ENCODE data around the gene ST3GAL5. TPM values are rescaled to one million over a fixed set of nuclear protein-coding genes. Genes with fewer than 3 reads are reported as not detected.

ST3GAL5 gene
- total and polyA plus RNA-seq, 5 donors: 5.4 to 14.0 (median 8.7) TPM

- DNase-seq: no peak
- Histone ChIP-seq H3K4me3 (ENCODE audit: low read length) (no peak overlapping the region), H3K9me3 (ENCODE audit: control insufficient read depth, low read length) (no peaks in the 10 kb centered on the region), H3K27me3 (ENCODE audit: control insufficient read depth, insufficient read depth) (no peaks in the 10 kb centered on the region), H3K27ac (ENCODE audit: low read length) (no peak overlapping the region), H3K4me1 (ENCODE audit: control insufficient read depth, insufficient read depth, low read length) (peaks cover 3% of the 10 kb centered on the region)
- no peak for ATAC-seq
- intact Hi-C loops (cut with DNase I): loop anchor here (2.0 to 10.0 kb wide), 5 partner anchors 81 to 179 kb away; no protein-coding TSS in a partner anchor
- 88% methylated on average over 7 of the region's 7 CpGs for WGBS
Measured at GRCh38 chr2:85813211-85813981, 75.4 kb downstream of the ST3GAL5 start.

- WGBS: 67% methylated on average over 10 of the region's 10 CpGs
- intact Hi-C loops (cut with DNase I): loop anchor here (2.0 to 10.0 kb wide), 5 partner anchors 80 to 177 kb away; no protein-coding TSS in a partner anchor
- Histone ChIP-seq H3K4me1 (ENCODE audit: control insufficient read depth, insufficient read depth, low read length) (peaks cover 3% of the 10 kb centered on the region), H3K27me3 (ENCODE audit: control insufficient read depth, insufficient read depth) (no peaks in the 10 kb centered on the region), H3K9me3 (ENCODE audit: control insufficient read depth, low read length) (no peaks in the 10 kb centered on the region), H3K27ac (ENCODE audit: low read length) (no peak overlapping the region), H3K4me3 (ENCODE audit: low read length) (no peak overlapping the region)
- ATAC-seq (no peak), DNase-seq (peak in 2 of 3 donors; percentile 68 to 71)
Measured at GRCh38 chr2:85812094-85812735, 76.6 kb downstream of the ST3GAL5 start.

DNA sequence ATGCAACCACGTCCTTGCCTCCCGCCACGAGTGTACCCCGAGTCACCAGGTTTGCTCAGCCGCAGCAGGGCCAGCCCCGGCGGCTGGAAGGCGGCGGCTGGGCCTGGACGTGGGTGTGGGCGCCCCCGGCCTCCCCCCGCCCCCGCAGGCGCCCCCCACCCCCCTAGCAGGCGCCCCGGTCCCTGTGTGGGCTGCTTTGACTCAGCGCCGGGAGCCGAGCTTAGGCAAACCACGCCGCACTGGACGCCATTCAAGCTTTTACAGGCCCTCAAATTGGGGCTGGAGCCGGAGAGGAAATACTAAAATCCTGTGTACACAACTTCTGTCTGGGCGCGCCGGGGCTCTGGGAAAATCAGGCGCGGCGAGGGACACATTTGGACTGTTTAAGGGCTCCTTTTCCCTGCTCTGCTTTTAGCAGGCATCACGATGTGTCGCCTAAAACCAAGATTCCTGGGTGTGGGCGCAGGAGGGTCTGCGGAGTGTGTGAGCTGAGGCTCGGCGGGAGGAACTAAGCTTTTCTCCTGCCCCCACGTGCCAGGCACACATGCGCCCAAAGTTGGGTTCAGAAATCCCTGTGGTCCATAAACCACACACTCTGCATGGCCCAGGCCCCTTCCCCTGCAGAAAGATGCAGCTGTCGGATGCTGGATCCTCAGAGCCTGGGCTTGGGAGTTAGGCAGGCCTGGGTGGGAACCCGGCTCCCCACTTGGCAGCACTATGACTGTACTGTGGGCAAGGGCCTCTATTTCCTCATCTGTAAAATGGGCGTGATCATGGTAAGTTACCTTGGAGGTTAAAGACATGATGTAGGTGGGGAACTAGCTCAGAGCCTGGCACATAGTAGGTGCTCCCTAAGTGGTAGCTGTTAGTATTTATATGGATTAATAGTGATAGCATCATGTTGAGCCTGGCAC lies 77.4 kb downstream of the ST3GAL5 start:
- WGBS: 37% methylated on average over 41 of the region's 41 CpGs
- intact Hi-C loops (cut with DNase I): loop anchor here (2.0 to 10.0 kb wide), 5 partner anchors 79 to 177 kb away; no protein-coding TSS in a partner anchor

GRCh38 chr2:85810371-85811179 lies 78.2 kb downstream of the ST3GAL5 start:
- peaks cover 3% of the 10 kb centered on the region for H3K4me1 ChIP-seq (ENCODE audit: control insufficient read depth, insufficient read depth, low read length)
- 64% methylated on average over 16 of the region's 16 CpGs for WGBS
- H3K9me3 ChIP-seq (ENCODE audit: control insufficient read depth, low read length): no peaks in the 10 kb centered on the region
- intact Hi-C loops (cut with DNase I): loop anchor here in 3 of 4 donors (5.0 to 10.0 kb wide), 4 partner anchors 78 to 176 kb away; no protein-coding TSS in a partner anchor
- H3K4me3 ChIP-seq (ENCODE audit: low read length): no peak overlapping the region
- DNase-seq (peak in 1 of 3 donors; percentile 64), ATAC-seq (peak in 1 of 2 donors; percentile 3)
- no peaks in the 10 kb centered on the region for H3K27me3 ChIP-seq (ENCODE audit: control insufficient read depth, insufficient read depth)
- H3K27ac ChIP-seq (ENCODE audit: low read length): peak overlapping the region; percentile 63

More for the DNA sequence above, 77.4 kb downstream of the ST3GAL5 start:
- Histone ChIP-seq H3K4me1 (ENCODE audit: control insufficient read depth, insufficient read depth, low read length) (peaks cover 3% of the 10 kb centered on the region), H3K27ac (ENCODE audit: low read length) (peak overlapping the region; percentile 63), H3K9me3 (ENCODE audit: control insufficient read depth, low read length) (no peaks in the 10 kb centered on the region), H3K4me3 (ENCODE audit: low read length) (no peak overlapping the region), H3K27me3 (ENCODE audit: control insufficient read depth, insufficient read depth) (no peaks in the 10 kb centered on the region)
- ATAC-seq: peak; percentile 56 to 58
- DNase-seq: peak; percentile 74 to 93 (median 89)

DNA sequence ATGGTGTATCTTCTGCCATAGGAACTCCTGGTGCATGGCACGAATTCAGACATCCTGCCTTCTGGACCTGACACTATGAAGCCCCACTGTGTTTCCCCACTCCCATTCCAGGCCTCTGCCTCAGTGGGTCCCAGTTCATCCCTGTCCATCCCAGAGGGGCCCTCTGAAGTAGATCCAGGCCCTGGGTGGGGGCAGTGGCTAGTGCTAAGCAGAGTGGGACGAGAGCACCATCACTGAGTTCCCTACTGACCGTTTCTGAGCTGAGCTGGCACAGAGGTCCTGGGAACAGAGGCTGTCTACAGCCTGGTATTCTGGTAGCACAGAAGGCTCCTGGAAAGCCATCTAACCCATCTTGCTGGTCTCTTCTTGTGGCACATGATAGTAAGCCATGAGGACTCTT lies 81.0 kb downstream of the ST3GAL5 start:
- Histone ChIP-seq H3K4me3 (ENCODE audit: low read length) (no peak overlapping the region), H3K4me1 (ENCODE audit: control insufficient read depth, insufficient read depth, low read length) (peaks cover 3% of the 10 kb centered on the region), H3K27ac (ENCODE audit: low read length) (no peak overlapping the region), H3K27me3 (ENCODE audit: control insufficient read depth, insufficient read depth) (no peaks in the 10 kb centered on the region), H3K9me3 (ENCODE audit: control insufficient read depth, low read length) (no peaks in the 10 kb centered on the region)
- WGBS: 96% methylated on average over 3 of the region's 3 CpGs
- no peak for DNase-seq
- ATAC-seq: no peak
- intact Hi-C loops (cut with DNase I): no loop called here

GRCh38 chr2:85806358-85807118 lies 82.3 kb downstream of the ST3GAL5 start:
- 90% methylated on average over 4 of the region's 4 CpGs for WGBS
- no peak for ATAC-seq
- Histone ChIP-seq H3K4me3 (ENCODE audit: low read length) (no peak overlapping the region), H3K27me3 (ENCODE audit: control insufficient read depth, insufficient read depth) (no peaks in the 10 kb centered on the region), H3K27ac (ENCODE audit: low read length) (no peak overlapping the region), H3K4me1 (ENCODE audit: control insufficient read depth, insufficient read depth, low read length) (peaks cover 3% of the 10 kb centered on the region), H3K9me3 (ENCODE audit: control insufficient read depth, low read length) (no peaks in the 10 kb centered on the region)
- no peak for DNase-seq
- intact Hi-C loops (cut with DNase I): no loop called here

GRCh38 chr2:85804583-85804982 lies 84.2 kb downstream of the ST3GAL5 start:
- no peak overlapping the region for H3K4me3 ChIP-seq (ENCODE audit: low read length)
- no peaks in the 10 kb centered on the region for H3K27me3 ChIP-seq (ENCODE audit: control insufficient read depth, insufficient read depth)
- no peaks in the 10 kb centered on the region for H3K4me1 ChIP-seq (ENCODE audit: control insufficient read depth, insufficient read depth, low read length)
- WGBS: 0% methylated on average over 1 of the region's 1 CpG
- no peak overlapping the region for H3K27ac ChIP-seq (ENCODE audit: low read length)
- intact Hi-C loops (cut with DNase I): no loop called here
- ATAC-seq: no peak
- DNase-seq: no peak
- H3K9me3 ChIP-seq (ENCODE audit: control insufficient read depth, low read length): no peaks in the 10 kb centered on the region

DNA sequence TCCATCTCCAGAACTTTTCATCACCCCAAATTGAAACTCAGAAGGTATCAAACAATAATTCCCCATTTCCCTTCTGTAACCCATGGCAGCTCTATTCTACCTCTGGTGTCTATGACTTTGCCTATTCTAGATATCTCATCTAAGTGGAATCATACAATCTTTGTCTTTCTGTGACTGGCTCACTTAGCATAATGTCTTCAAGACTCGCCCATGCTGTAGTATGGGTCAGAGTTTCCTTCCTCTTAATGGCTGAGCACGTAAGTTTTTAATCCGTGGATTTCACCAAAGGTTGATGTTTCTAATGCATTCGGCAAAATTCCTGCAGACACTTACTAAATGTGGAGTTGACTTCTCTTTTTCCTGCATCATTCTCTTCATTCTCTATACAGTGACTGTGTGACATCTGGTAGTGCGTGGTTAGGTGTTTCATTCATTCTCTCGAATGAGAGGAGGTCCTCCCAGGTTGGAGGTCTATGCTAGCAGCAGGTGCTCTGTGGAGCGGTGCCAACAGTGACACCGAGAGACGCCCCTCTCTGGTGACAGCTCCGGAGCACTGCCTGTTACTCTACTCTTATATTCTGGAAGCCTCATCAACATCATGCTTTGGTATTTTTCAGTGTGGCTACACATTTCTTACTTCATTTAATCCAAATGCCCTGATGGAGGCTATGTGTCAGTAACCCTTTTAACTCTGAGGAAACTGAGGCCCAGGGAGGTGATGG lies 84.9 kb downstream of the ST3GAL5 start:
- DNase-seq (peak in 1 of 3 donors; percentile 59), ATAC-seq (no peak)
- WGBS: 79% methylated on average over 10 of the region's 10 CpGs
- intact Hi-C loops (cut with DNase I): no loop called here
- Histone ChIP-seq H3K27me3 (ENCODE audit: control insufficient read depth, insufficient read depth) (no peaks in the 10 kb centered on the region), H3K9me3 (ENCODE audit: control insufficient read depth, low read length) (no peaks in the 10 kb centered on the region), H3K4me1 (ENCODE audit: control insufficient read depth, insufficient read depth, low read length) (no peaks in the 10 kb centered on the region), H3K4me3 (ENCODE audit: low read length) (no peak overlapping the region), H3K27ac (ENCODE audit: low read length) (no peak overlapping the region)

DNA sequence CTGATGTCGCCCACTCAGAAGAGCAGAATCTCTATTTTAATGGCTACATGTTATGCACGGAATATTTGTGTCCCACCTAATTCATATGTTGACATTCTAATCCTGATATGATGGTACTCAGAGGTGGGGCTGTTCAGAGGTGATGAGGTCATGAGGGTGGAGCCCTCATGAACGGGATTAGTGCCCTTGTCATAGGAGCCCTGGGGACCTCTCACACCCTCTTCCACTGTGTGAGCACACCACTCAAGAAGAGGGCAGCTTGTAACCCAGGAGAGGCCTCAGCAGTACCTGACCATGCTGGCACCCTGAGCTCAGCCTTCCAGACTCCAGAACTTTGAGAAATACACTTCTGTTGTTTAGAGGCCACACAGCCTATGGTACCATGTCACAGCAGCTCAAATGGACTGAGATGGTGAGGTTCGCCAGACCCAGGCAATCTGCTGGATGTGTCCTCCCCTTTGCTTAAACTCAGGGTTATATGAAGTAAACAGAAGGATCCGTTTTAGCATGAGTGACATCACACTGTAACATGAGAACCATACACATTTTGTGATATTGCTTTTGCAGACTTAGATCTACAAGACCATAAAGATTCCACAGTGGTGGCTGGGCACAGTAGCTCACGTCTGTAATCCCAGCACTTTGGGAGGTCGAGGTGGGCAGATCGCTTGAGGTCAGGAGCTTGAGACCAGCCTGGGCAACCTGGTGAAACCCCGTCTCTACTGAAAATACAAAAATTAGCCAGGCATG lies 86.3 kb downstream of the ST3GAL5 start:
- WGBS: 89% methylated on average over 9 of the region's 9 CpGs
- DNase-seq: no peak

More for the DNA sequence above, 86.3 kb downstream of the ST3GAL5 start:
- peaks cover under 1% of the 10 kb centered on the region for H3K4me1 ChIP-seq (ENCODE audit: control insufficient read depth, insufficient read depth, low read length)
- H3K27ac ChIP-seq (ENCODE audit: low read length): no peak overlapping the region
- no peaks in the 10 kb centered on the region for H3K9me3 ChIP-seq (ENCODE audit: control insufficient read depth, low read length)
- no peak overlapping the region for H3K4me3 ChIP-seq (ENCODE audit: low read length)
- no peak for ATAC-seq
- intact Hi-C loops (cut with DNase I): no loop called here
- H3K27me3 ChIP-seq (ENCODE audit: control insufficient read depth, insufficient read depth): no peaks in the 10 kb centered on the region
